Gastroesophageal sphincter (tissue), 4 donors: ENCODE measurements around the gene KDM2A. TPM values are rescaled to one million over a fixed set of nuclear protein-coding genes. Genes with fewer than 3 reads are reported as not detected.

ENCODE experiments used
- ATAC-seq: fragments of 150-250 bp; one replicate; pipeline ENCODE4 v1.9.1; 2016; ENCODE audit warnings: mild to moderate bottlenecking, moderate library complexity
- H3K27ac ChIP-seq, 4 donors: fragments of 200-600 bp; sonication (generic) in 3 of 4; 1 replicate in 3 of 4; 2 replicates in 1 of 4; pipeline ENCODE4 v1.5.1; 2016 to 2019
- H3K27me3 ChIP-seq: fragments of 200-600 bp; sonication (generic); one replicate; pipeline ENCODE4 v1.5.1; 2019
- H3K36me3 ChIP-seq, 2 donors: fragments of 200-600 bp; sonication (generic); one replicate each; pipeline ENCODE4 v1.5.1; 2019; ENCODE audit warnings: control low read depth in 1 of 2
- H3K4me1 ChIP-seq, 3 donors: fragments of 200-600 bp; sonication (generic); 1 replicate in 2 of 3; 2 replicates in 1 of 3; pipeline ENCODE4 v1.5.1; 2016 to 2019; ENCODE audit warnings: control low read depth in 2 of 3
- H3K4me3 ChIP-seq, 2 donors: fragments of 200-600 bp; sonication (generic); one replicate each; pipeline ENCODE4 v1.5.1; 2019; ENCODE audit warnings: mild to moderate bottlenecking in 1 of 2, moderate library complexity in 1 of 2
- H3K9me3 ChIP-seq, 3 donors: fragments of 200-600 bp; sonication (generic); one replicate each; pipeline ENCODE4 v1.5.1; 2017 to 2019; ENCODE audit warnings: control low read depth in 2 of 3
- CTCF ChIP-seq, 4 experiments: fragments of 200-600 bp in 2 of 4; fragments of 450-650 bp in 2 of 4; sonication (generic) in 1 of 4; IDR thresholded peaks; one replicate each; pipeline ENCODE4 v1.5.1; 2017 to 2019; ENCODE audit warnings: antibody characterized with exemption in 4 of 4, mild to moderate bottlenecking in 2 of 4, moderate library complexity in 2 of 4
- EP300 ChIP-seq: sonication (generic); formaldehyde crosslinking; IDR thresholded peaks from one replicate; pipeline ENCODE4 v1.6.1; 2017; ENCODE audit warnings: antibody characterized with exemption, mild to moderate bottlenecking
- POLR2A ChIP-seq, 2 donors: fragments of 450-650 bp; IDR thresholded peaks; one replicate each; pipeline ENCODE4 v1.6.1; 2017; ENCODE audit warnings: antibody characterized with exemption in 2 of 2, mild to moderate bottlenecking in 2 of 2, moderate library complexity in 1 of 2
- POLR2AphosphoS5 ChIP-seq: sonication (generic); formaldehyde crosslinking; IDR thresholded peaks from one replicate; pipeline ENCODE4 v1.6.1; 2017; ENCODE audit warnings: antibody characterized with exemption
- WGBS, 2 donors: methylation state at CpG; one replicate each; pipeline ENCODE4 v1.1.5; 2018; ENCODE audit warnings: low coverage in 1 of 2; 5-methylcytosine and 5-hydroxymethylcytosine counted together
- total RNA-seq, 4 donors: library from RNA; depleted of rRNA; stranded (reverse); fragments of >200 nt; gene quantifications; one replicate each; pipeline ENCODE4 v1.1.0, GENCODE V29; 2016

Gene KDM2A
- total RNA-seq, 4 donors from 2014 or later: 35.4 to 68.0 (median 48.3) TPM

GRCh38 chr11:67076202-67076601 lies 42.9 kb upstream of the KDM2A start:
- H3K4me3 ChIP-seq: no peak overlapping the region
- no peak for ATAC-seq
- H3K4me1 ChIP-seq: peaks cover 0 to 8% (median 0%) of the 10 kb centered on the region in 3 donors
- no peaks in the 10 kb centered on the region for H3K9me3 ChIP-seq
- peaks cover 8% of the 10 kb centered on the region for H3K27me3 ChIP-seq
- H3K27ac ChIP-seq: no peak overlapping the region
- TF ChIP-seq POLR2AphosphoS5 (no peak), CTCF (IDR thresholded peaks at IDR 0.05) (no peak), EP300 (no peak), POLR2A (IDR thresholded peaks at IDR 0.05) (no peak)
- H3K36me3 ChIP-seq: no peaks in the 10 kb centered on the region
- WGBS, 2 donors: 83% methylated on average over 2 to 3 of the region's 6 CpGs

GRCh38 chr11:67079065-67079705 lies 39.9 kb upstream of the KDM2A start:
- Histone ChIP-seq H3K27me3 (peaks cover 8% of the 10 kb centered on the region), H3K4me1 (peaks cover 0 to 10% (median 7%) of the 10 kb centered on the region in 3 donors), H3K27ac (no peak overlapping the region), H3K4me3 (no peak overlapping the region), H3K9me3 (no peaks in the 10 kb centered on the region), H3K36me3 (no peaks in the 10 kb centered on the region)
- TF ChIP-seq EP300 (no peak), POLR2AphosphoS5 (no peak)
- no peak for ATAC-seq
- 69 to 80% methylated on average over 3 to 6 of the region's 6 CpGs for WGBS, 2 donors

GRCh38 chr11:67082071-67082791 lies 36.8 kb upstream of the KDM2A start:
- ATAC-seq: no peak
- peak overlapping the region in 1 of 2 donors; percentile 11 for H3K4me3 ChIP-seq

GRCh38 chr11:67083786-67084366 lies 35.2 kb upstream of the KDM2A start:
- peaks cover 0 to 10% (median 7%) of the 10 kb centered on the region in 3 donors for H3K4me1 ChIP-seq
- WGBS, 2 donors: 89 to 96% methylated on average over 4 to 6 of the region's 8 CpGs
- TF ChIP-seq POLR2AphosphoS5 (no peak), POLR2A (IDR thresholded peaks at IDR 0.05) (no peak), CTCF (IDR thresholded peaks at IDR 0.05) (no peak), EP300 (no peak)
- H3K27me3 ChIP-seq: no peaks in the 10 kb centered on the region
- no peak overlapping the region for H3K4me3 ChIP-seq
- no peak for ATAC-seq
- no peaks in the 10 kb centered on the region for H3K36me3 ChIP-seq
- no peaks in the 10 kb centered on the region for H3K9me3 ChIP-seq
- no peak overlapping the region for H3K27ac ChIP-seq

More at GRCh38 chr11:67082071-67082791, 36.8 kb upstream of the KDM2A start:
- TF ChIP-seq CTCF (IDR thresholded peaks at IDR 0.05): no peak
- Histone ChIP-seq H3K27me3 (peaks cover 8% of the 10 kb centered on the region), H3K4me1 (peaks cover 0 to 10% (median 7%) of the 10 kb centered on the region in 3 donors), H3K9me3 (no peaks in the 10 kb centered on the region), H3K27ac (no peak overlapping the region), H3K36me3 (no peaks in the 10 kb centered on the region)
- WGBS, 2 donors: 36 to 66% methylated on average over 9 to 15 of the region's 20 CpGs

- H3K36me3 ChIP-seq: no peaks in the 10 kb centered on the region
- H3K27ac ChIP-seq: no peak overlapping the region
- TF ChIP-seq CTCF (IDR thresholded peaks at IDR 0.05) (no peak), POLR2A (IDR thresholded peaks at IDR 0.05) (no peak), EP300 (no peak), POLR2AphosphoS5 (no peak)
- no peak for ATAC-seq
- no peaks in the 10 kb centered on the region for H3K27me3 ChIP-seq
- WGBS, 2 donors: 92 to 97% methylated on average over 5 of the region's 5 CpGs
- H3K9me3 ChIP-seq: no peaks in the 10 kb centered on the region
- H3K4me1 ChIP-seq: peaks cover 0 to 10% (median 7%) of the 10 kb centered on the region in 3 donors
- H3K4me3 ChIP-seq: no peak overlapping the region
Measured at GRCh38 chr11:67085617-67086016, 33.4 kb upstream of the KDM2A start.
